HL-60 (cell line): ENCODE measurements around the gene RBL2.

ENCODE experiments used
- CTCF ChIP-seq: IDR thresholded peaks from one replicate; pipeline ENCODE4 v1.5.1; 2011; ENCODE audit warnings: low read length, control low read depth, inconsistent platforms; ENCODE audit not compliant: insufficient read depth
- POLR2AphosphoS5 ChIP-seq: IDR thresholded peaks from 2 replicates; pipeline ENCODE4 v1.6.1; 2012; ENCODE audit warnings: low read depth

- TF ChIP-seq CTCF: no peak
- TF ChIP-seq POLR2AphosphoS5: no peak
Observed at GRCh38 chr16:53433930-53434376, 318 bp upstream of the RBL2 start.
